ENCODE measurements around the gene C1QTNF7.

The C1QTNF7 gene

GRCh38 chr4:15427161-15427560, 672 bp upstream of the C1QTNF7 start:
- TF ChIP-seq ZNF70 (CRISPR knock-in tag; IDR thresholded peaks at IDR 0.05) (no peak), TOX (CRISPR knock-in tag; IDR thresholded peaks at IDR 0.05; ENCODE audit: borderline replicate concordance) (no peak), ISL1 (CRISPR knock-in tag; IDR thresholded peaks at IDR 0.05) (no peak), POU6F1 (CRISPR knock-in tag; IDR thresholded peaks at IDR 0.05; ENCODE audit: borderline replicate concordance, low read depth) (no peak), GLIS3 (CRISPR knock-in tag; IDR thresholded peaks at IDR 0.05) (no peak), ZNF565 (CRISPR knock-in tag; conservative IDR thresholded peaks at IDR 0.05; ENCODE audit: low read depth) (no peak), CSDC2 (CRISPR knock-in tag; IDR thresholded peaks at IDR 0.05) (no peak), ESRRG (CRISPR knock-in tag; IDR thresholded peaks at IDR 0.05) (no peak), BACH2 (CRISPR knock-in tag; IDR thresholded peaks at IDR 0.05; ENCODE audit: borderline replicate concordance) (no peak), CREB5 (CRISPR knock-in tag; IDR thresholded peaks at IDR 0.05; ENCODE audit: low read depth) (no peak), ZFP3 (CRISPR knock-in tag; IDR thresholded peaks at IDR 0.05) (no peak), PPARA (CRISPR knock-in tag; IDR thresholded peaks at IDR 0.05; ENCODE audit: borderline replicate concordance) (no peak)
- ATAC-seq = no peak

- no peak for ATAC-seq
- TF ChIP-seq RARB (CRISPR knock-in tag; IDR thresholded peaks at IDR 0.05) (no peak), PPARA (CRISPR knock-in tag; IDR thresholded peaks at IDR 0.05; ENCODE audit: borderline replicate concordance) (no peak), ARNTL (CRISPR knock-in tag; IDR thresholded peaks at IDR 0.05; ENCODE audit: borderline replicate concordance, low read depth) (no peak), ZC3H10 (CRISPR knock-in tag; IDR thresholded peaks at IDR 0.05) (no peak), CREB5 (CRISPR knock-in tag; IDR thresholded peaks at IDR 0.05; ENCODE audit: low read depth) (no peak), CSRNP3 (CRISPR knock-in tag; IDR thresholded peaks at IDR 0.05) (no peak), OSR1 (CRISPR knock-in tag; IDR thresholded peaks at IDR 0.05) (no peak), GLIS3 (CRISPR knock-in tag; IDR thresholded peaks at IDR 0.05) (no peak), BACH2 (CRISPR knock-in tag; IDR thresholded peaks at IDR 0.05; ENCODE audit: borderline replicate concordance) (no peak), CSDC2 (CRISPR knock-in tag; IDR thresholded peaks at IDR 0.05) (no peak)
Observed at GRCh38 chr4:15428611-15429010, 778 bp downstream of the C1QTNF7 start.

GRCh38 chr4:15434091-15434490, 6.3 kb downstream of the C1QTNF7 start:
- TF ChIP-seq ISL1 (CRISPR knock-in tag; IDR thresholded peaks at IDR 0.05) = no peak
- no peak for TF ChIP-seq ZFP3 (CRISPR knock-in tag; IDR thresholded peaks at IDR 0.05)
- no peak for TF ChIP-seq PPARA (CRISPR knock-in tag; IDR thresholded peaks at IDR 0.05; ENCODE audit: borderline replicate concordance)
- TF ChIP-seq TOX (CRISPR knock-in tag; IDR thresholded peaks at IDR 0.05; ENCODE audit: borderline replicate concordance) = no peak
- no peak for TF ChIP-seq PATZ1 (CRISPR knock-in tag; IDR thresholded peaks at IDR 0.05; ENCODE audit: borderline replicate concordance)
- TF ChIP-seq ZNF565 (CRISPR knock-in tag; conservative IDR thresholded peaks at IDR 0.05; ENCODE audit: low read depth) = no peak
- TF ChIP-seq SNAI2 (CRISPR knock-in tag; IDR thresholded peaks at IDR 0.05) = no peak
- no peak for TF ChIP-seq GLIS3 (CRISPR knock-in tag; IDR thresholded peaks at IDR 0.05)
- TF ChIP-seq CSRNP3 (CRISPR knock-in tag; IDR thresholded peaks at IDR 0.05) = no peak
- no peak for TF ChIP-seq ZNF8 (CRISPR knock-in tag; IDR thresholded peaks at IDR 0.05)

More at GRCh38 chr4:15434091-15434490, 6.3 kb downstream of the C1QTNF7 start:
- ATAC-seq = no peak

Data from SK-N-SH treated with all-trans-retinoic acid at 6 μM for 48 hours (cell line).